Islet precursor cell (in vitro differentiated cells): ENCODE measurements around the gene TBC1D14.

ENCODE experiments used
- DNase-seq: peaks from one replicate; pipeline ENCODE4 v3.0.0-alpha.2; 2018

The TBC1D14 gene

GRCh38 chr4:6932475-6932874 lies 22.8 kb downstream of the TBC1D14 start:
- DNase-seq: no peak

GRCh38 chr4:6932918-6933317 lies 23.3 kb downstream of the TBC1D14 start:
- DNase-seq: no peak

GRCh38 chr4:6933691-6934430 lies 24.2 kb downstream of the TBC1D14 start:
- DNase-seq: no peak

GRCh38 chr4:6935965-6936364 lies 26.3 kb downstream of the TBC1D14 start:
- DNase-seq: no peak

- no peak for DNase-seq
These were observed 27.6 kb downstream of the TBC1D14 start for GRCh38 chr4:6937201-6937600.

- DNase-seq: peak; percentile 83
These were observed 28.1 kb downstream of the TBC1D14 start for GRCh38 chr4:6937754-6938153.

- DNase-seq: no peak
These were observed 28.6 kb downstream of the TBC1D14 start for GRCh38 chr4:6938237-6938636.

- no peak for DNase-seq
These were observed 29.1 kb downstream of the TBC1D14 start for GRCh38 chr4:6938647-6939271.

GRCh38 chr4:6939761-6940743 lies 30.4 kb downstream of the TBC1D14 start:
- no peak for DNase-seq

- DNase-seq: no peak
These were observed 31.1 kb downstream of the TBC1D14 start for GRCh38 chr4:6940744-6941137.

- no peak for DNase-seq
These were observed 32.2 kb downstream of the TBC1D14 start for GRCh38 chr4:6941796-6942195.

- DNase-seq: peak; percentile 82
These were observed 32.7 kb downstream of the TBC1D14 start for GRCh38 chr4:6942238-6942800.

GRCh38 chr4:6943012-6943884 lies 33.6 kb downstream of the TBC1D14 start:
- peak; percentile 90 for DNase-seq

- no peak for DNase-seq
These were observed 34.2 kb downstream of the TBC1D14 start for GRCh38 chr4:6943885-6944225.

- DNase-seq: no peak
These were observed 34.9 kb downstream of the TBC1D14 start for GRCh38 chr4:6944301-6945051.

GRCh38 chr4:6945052-6945409 lies 35.4 kb downstream of the TBC1D14 start:
- DNase-seq: no peak

GRCh38 chr4:6946497-6946896 lies 36.9 kb downstream of the TBC1D14 start:
- DNase-seq: no peak

GRCh38 chr4:6948134-6948460 lies 38.5 kb downstream of the TBC1D14 start:
- no peak for DNase-seq

- DNase-seq: peak; percentile 52
These were observed 42.3 kb downstream of the TBC1D14 start for GRCh38 chr4:6951880-6952381.

- DNase-seq: peak; percentile 97
These were observed 44.2 kb downstream of the TBC1D14 start for GRCh38 chr4:6953751-6954380.
